Measurements from ENCODE around the gene FGD2. TPM values are rescaled to one million over a fixed set of nuclear protein-coding genes. Genes with fewer than 3 reads are reported as not detected.
"Not testable (repeated sequence)": the region's sequence is repeated elsewhere in the genome, so short reads cannot be mapped to it uniquely, and the experiment has no call there.

The FGD2 gene
- total RNA-seq, 2 experiments from 2014 or later, result 1.2 to 1.3 TPM

DNA sequence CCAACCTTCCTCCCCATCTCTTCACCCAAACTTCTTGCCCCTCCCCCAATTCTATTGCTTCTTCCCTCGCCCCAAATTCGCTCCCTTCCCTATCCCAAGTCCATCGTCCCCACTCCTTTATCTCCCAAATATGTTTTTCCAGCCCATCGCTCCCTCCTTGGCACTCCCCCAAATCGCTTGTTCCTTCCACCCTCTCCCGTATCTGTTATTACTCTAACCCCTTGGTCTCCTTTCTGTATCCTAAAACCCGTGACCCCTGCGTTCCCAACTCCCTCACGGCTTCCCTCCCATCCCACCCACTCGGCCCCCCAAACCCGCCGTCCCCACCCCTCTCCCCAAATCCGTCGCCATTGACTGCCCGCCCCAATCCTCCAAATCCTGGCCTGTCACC is 20.0 kb upstream of the FGD2 start:
- CTCF ChIA-PET, result interaction anchor here (1.0 to 1.5 kb wide), 7 partner anchors 20 to 225 kb away, joined by 3 to 10 read pairs (median 4); partner anchors contain the start of genes C6orf89 and FGD2
- POLR2A ChIA-PET, result interaction anchor here (0.5 to 1.6 kb wide), 10 partner anchors 33 to 1498 kb away, joined by 3 to 13 read pairs (median 4); partner anchors contain the start of genes C6orf89, PIM1 and PPIL1

DNA sequence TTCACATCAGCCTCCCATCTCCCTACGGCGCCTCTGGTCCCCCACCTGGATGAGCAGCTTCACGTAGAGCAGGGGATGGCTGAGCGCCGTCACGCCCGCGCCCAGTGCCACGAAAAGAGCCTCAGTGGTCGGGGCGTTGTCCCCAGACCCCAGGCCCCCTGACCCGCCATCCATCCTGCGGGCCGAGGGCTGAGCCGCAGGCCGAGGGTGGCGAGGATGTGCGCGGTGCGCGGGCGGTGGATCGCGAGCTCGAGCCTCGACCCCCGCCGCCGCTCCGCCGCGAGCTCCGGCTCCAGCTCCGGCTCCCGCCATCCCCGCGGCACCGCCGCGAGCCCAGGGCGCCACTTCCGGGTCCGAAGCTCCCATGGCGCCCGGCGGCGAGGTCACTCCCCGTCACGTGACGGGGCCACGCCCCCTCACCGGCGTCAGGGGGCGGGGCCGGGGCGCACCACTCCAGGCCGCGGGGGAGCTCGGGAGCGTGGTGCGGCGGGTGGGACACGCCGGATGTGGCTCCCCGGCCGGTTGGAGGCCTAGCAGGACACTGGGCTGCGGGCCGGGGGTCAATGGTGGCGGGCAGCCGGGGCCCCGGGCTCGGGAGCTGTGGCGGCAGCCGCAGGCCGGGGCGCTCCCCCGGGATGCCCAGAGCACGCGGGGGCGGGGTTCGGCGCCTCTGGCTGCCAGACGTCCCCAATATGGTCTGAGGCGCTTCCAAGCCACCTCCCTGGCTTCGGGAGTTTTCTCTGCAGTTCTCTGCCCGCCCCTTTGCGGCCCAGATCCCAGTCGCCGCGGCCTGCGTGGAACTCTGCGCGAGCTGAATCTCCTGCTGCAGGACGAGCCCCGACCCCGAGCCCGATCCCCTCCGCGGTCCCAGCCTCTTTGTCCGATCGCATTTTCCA is 19.4 kb upstream of the FGD2 start, which contains the start of gene MTCH1:
TSS of gene MTCH1 (minus strand) at position 389 of the 896 bp plus-strand sequence. CDS start at position 366, 23 bp downstream.
- POLR2A ChIA-PET, result interaction anchor here (0.5 to 1.6 kb wide), 12 partner anchors 19 to 1498 kb away, joined by 3 to 13 read pairs (median 4); partner anchors contain the start of genes C6orf89, FGD2, PIM1 and PPIL1

DNA sequence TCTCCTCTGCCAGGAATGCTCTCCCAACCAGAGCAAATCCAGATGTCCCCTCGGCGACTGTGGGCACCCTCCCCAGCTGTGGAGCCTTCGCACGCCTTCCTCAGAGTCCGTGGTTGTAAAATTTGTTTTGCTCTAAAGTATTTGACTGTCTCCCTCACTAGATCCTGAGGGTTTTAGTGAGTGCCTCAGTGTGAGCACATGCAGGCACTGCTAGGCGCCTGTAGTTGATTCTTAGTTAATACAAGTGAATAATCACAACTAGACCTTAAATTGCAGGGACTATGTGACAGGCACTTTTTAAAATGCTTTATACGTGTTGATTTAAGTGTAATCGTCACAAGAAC is 18.8 kb upstream of the FGD2 start:
- CTCF ChIA-PET, result interaction anchor here (0.8 to 1.5 kb wide), 8 partner anchors 19 to 223 kb away, joined by 3 to 10 read pairs (median 4); partner anchors contain the start of genes C6orf89 and FGD2

More for the DNA sequence above, 19.4 kb upstream of the FGD2 start, which contains the start of gene MTCH1:
- CTCF ChIA-PET, result interaction anchor here (0.8 to 1.5 kb wide), 8 partner anchors 20 to 224 kb away, joined by 3 to 10 read pairs (median 4); partner anchors contain the start of genes C6orf89 and FGD2

DNA sequence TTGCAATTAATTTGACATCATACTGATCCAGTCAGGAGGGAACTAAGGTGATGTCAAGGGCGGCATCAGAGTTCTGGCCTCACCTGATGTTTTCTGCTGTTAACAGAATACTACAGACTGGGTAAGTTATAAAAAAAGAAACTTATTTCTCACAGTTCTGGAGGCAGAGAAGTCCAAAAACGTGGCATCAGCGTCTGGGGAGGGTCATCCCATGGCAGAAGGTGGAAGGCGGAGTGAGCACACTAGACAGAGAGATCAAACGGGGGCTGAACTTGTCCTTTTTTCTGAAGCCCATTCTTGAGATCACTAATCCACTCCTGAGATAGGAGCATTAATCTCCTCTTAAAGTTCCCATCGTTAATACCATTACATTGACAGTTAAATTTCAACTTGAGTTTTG is 16.2 kb upstream of the FGD2 start:
- POLR2A ChIA-PET, result interaction anchor here (0.6 kb wide), 1 partner anchor 434 kb away, joined by 3 read pairs; no protein-coding TSS in a partner anchor
- CTCF ChIA-PET, result interaction anchor here (1.7 kb wide), 1 partner anchor 29 kb away, joined by 7 read pairs; no protein-coding TSS in a partner anchor

More for the DNA sequence above, 18.8 kb upstream of the FGD2 start:
- POLR2A ChIA-PET, result interaction anchor here (0.8 to 1.6 kb wide), 8 partner anchors 18 to 182 kb away, joined by 3 to 13 read pairs (median 4); partner anchors contain the start of genes C6orf89, FGD2, PIM1 and PPIL1

GRCh38 chr6:36990401-36990800 is 15.1 kb upstream of the FGD2 start:
- CTCF ChIA-PET, result interaction anchor here (1.7 kb wide), 1 partner anchor 27 kb away, joined by 7 read pairs; no protein-coding TSS in a partner anchor
- POLR2A ChIA-PET, result not testable (repeated sequence)

DNA sequence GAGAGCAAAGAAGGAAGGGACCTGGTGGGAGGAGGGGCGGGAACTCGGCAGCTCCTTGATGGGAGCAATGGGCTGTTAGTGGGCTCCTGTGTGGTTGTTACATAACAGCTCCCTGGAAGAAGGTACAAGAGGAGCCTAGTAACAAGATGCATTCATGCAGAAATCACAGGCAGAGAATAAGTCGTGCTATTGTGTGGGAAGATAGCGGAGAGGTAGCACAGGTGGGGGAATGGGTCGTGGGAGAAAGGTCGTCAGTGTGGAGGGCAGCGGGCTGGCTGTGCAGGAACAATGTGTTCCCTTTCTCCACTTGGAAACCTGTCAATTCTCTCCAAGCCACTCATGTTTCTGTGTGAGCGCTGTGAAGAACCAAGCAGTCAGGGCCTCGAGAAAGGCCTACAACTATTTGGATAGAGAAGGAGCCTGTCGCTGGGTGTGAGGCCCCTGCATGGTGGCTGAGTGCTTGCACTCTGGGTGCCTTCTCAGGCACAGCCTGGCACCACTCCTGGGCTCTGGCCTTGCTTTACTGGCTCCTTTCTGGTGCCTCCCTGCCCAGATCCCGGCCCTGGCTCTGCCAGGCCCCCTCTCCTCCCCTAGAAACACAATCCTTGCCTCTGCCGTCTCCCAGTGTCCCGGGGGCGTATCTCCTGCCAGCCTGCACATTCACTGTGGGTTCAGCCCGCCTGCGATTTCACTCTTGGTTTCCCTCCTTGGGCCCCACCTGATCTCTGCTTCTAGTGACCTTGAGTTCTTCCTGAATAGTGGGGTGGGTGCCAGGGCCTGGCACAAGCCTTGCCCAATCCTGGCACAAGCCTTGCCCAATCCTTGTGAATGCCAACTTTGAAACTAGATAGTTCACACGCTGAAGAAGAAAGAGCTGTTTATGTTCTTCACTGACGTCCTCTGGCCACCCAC is 7.4 kb upstream of the FGD2 start:
- CTCF ChIA-PET, result no interaction called here
- POLR2A ChIA-PET, result no interaction called here

DNA sequence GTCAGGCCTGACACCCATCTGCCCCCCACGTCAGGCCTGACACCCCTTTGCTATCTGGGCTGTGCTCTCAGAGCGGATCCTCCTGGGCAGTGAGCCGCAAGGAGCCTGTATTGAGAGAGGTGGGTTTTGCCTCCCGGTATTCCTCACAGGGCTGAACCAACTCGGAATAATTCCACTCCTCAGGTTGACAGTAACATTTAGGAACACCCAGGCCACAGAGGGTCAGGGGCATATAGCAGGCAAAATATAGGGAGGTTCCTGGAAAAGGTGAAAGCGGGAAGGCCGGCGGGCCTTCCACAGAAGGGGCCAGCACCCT is 6.8 kb upstream of the FGD2 start:
- ChIA-PET POLR2A (no interaction called here), CTCF (no interaction called here)

DNA sequence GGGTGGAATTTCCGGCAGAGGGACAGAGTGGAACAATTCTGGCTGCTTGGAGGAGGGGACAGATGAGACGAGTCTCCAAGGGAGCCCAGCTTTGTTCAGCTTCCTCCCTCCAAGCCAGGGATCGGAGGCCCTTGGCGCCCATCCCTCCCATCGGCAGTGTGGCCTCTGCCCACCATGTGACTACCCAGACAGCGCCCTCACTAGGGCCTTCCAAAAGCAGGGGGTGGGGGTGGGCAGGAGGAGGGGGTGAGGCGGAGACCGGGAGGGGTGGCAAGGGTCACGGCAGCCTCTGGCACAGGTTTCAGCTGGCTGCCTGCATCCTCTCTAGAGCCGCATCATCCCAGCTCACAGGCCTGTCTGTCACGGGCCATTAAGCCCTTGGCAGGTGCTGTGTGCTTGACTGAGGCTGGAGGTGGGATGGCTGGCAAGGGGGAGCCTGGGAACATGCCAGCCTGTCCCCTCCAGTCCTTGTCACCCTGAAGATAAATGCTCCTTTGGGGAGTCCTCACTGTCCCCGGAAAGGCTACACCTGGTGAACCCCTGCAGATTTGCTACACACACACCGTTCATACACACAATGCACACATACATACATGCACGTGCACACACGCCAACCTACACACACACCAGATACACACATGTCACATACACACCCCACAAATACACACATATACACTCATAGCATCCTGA is 6.2 kb upstream of the FGD2 start:
- CTCF ChIA-PET, result no interaction called here
- POLR2A ChIA-PET, result no interaction called here

GRCh38 chr6:36999751-37000125 is 5.7 kb upstream of the FGD2 start:
- POLR2A ChIA-PET, result interaction anchor here (0.6 kb wide), 1 partner anchor 103 kb away, joined by 3 read pairs; no protein-coding TSS in a partner anchor

GRCh38 chr6:37004044-37004980 is 1.1 kb upstream of the FGD2 start:
- POLR2A ChIA-PET, result interaction anchor here (1.9 kb wide), 1 partner anchor 18 kb away, joined by 5 read pairs; the partner anchor contains the start of gene MTCH1
- CTCF ChIA-PET, result no interaction called here

More at GRCh38 chr6:36999751-37000125, 5.7 kb upstream of the FGD2 start:
- CTCF ChIA-PET, result no interaction called here

DNA sequence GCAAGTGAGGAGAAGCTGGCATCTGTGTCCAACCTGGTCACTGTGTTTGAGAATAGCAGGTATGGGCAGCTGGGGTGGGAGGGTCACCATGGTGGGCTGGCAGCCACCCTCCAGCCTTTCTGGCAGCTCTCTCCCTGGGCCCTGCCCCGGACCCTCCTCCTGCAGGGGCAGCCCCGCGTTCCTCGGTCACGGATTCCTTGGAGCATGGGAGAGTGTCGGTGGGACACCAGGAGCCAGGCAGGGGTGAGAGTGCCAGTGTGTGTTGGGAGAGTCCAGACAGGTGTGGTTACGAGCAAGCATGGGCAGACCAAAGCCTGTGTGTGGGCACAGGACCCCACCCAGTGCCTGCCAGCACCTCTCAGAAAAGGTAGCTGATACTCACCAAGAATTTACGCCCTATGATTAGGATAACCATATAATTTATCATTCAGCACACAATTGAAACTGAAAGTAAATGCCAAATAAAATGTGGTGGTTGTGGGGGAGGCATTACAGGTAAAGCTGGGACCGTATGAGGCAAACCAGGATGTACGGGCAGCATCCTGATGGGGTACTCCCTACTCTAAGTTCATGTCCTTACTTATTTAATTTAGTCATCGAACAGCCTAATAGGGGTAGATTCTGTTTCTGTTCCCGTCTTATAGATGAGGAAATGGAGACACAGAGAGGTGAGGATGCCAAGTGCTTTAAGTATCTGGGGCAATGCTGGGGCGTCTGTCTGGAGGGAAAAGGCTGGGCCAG is 542 bp downstream of the FGD2 start:
- POLR2A ChIA-PET, result interaction anchor here (1.9 kb wide), 1 partner anchor 20 kb away, joined by 5 read pairs; the partner anchor contains the start of gene MTCH1
- CTCF ChIA-PET, result interaction anchor here (0.5 to 3.2 kb wide), 5 partner anchors 13 to 203 kb away, joined by 3 to 27 read pairs (median 4); partner anchors contain the start of gene MTCH1

DNA sequence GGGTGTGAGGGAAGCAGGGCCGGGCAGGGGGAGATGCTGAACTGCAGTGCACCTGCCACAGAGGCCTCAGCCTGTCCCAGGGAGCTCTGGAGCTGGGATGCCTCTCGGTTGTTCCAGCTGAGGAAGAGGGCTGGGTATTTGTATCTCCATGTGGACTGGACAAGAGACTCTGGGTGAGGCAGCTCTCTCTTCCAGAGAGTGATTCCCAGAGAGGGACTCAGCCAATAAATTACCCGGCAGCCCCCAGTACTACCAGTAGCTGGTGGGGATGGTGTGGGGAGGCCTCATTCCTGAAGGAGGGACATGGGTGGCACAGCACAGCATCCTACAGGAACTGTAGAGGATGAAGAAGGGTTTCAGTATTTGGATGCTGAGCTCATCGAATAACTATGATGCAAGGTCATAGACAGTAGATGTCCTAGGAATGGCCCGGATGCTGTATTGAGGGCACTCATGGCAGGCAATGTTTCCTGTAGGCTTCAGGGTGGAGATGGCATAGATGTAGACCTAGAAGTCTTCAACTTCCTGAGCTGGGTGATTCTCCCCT is 1.4 kb downstream of the FGD2 start:
- ChIA-PET CTCF (interaction anchor here (0.5 to 3.2 kb wide), 5 partner anchors 12 to 197 kb away, joined by 3 to 27 read pairs (median 4); partner anchors contain the start of gene C6orf89), POLR2A (no interaction called here)

- CTCF ChIA-PET, result interaction anchor here (0.6 to 3.2 kb wide), 3 partner anchors 11 to 187 kb away, joined by 3 to 27 read pairs (median 4); partner anchors contain the start of gene C6orf89
- POLR2A ChIA-PET, result no interaction called here
Measured at GRCh38 chr6:37007340-37008043, 2.0 kb downstream of the FGD2 start.

GRCh38 chr6:37008484-37009465 is 3.3 kb downstream of the FGD2 start:
- ChIA-PET POLR2A (no interaction called here), CTCF (interaction anchor here (0.6 to 0.7 kb wide), 2 partner anchors 9 to 116 kb away, joined by 4 to 5 read pairs; no protein-coding TSS in a partner anchor)
